Activated CD8-positive, alpha-beta memory T cell treated with anti-CD3 and anti-CD28 coated beads for 36 hours (primary cell): ENCODE results near the gene NFS1. TPM values are rescaled to one million over a fixed set of nuclear protein-coding genes. Genes with fewer than 3 reads are reported as not detected.

ENCODE experiments used
- total RNA-seq, 2 experiments: library from RNA; stranded (reverse); gene quantifications; one replicate each; pipeline ENCODE4 v1.2.3, GENCODE V29; 2021

NFS1 gene
- total RNA-seq, 2 experiments from 2014 or later, result 38.9 to 42.7 TPM

Other genes starting within 250 kb of the NFS1 start
- 10 to 100 TPM; 43.2 to 48.5 TPM for gene CEP250, start 243.8 kb downstream of the NFS1 start, total RNA-seq
- gene C20orf173, start 169.7 kb downstream of the NFS1 start, total RNA-seq, result not detected
- gene ERGIC3, start 157.3 kb downstream of the NFS1 start, total RNA-seq, result 100 to 1,000 TPM; 132 to 141 TPM
- gene SPAG4, start 83.5 kb downstream of the NFS1 start, total RNA-seq, result 1 to 10 TPM; 3.5 to 4.7 TPM
- gene CPNE1, start 34.5 kb downstream of the NFS1 start, total RNA-seq, result 100 to 1,000 TPM; 255 to 267 TPM
- gene RBM12, start 34.5 kb downstream of the NFS1 start, total RNA-seq, result 100 to 1,000 TPM; 113 to 121 TPM
- gene ROMO1, start 53 bp upstream of the NFS1 start, total RNA-seq, result 100 to 1,000 TPM; 136 to 141 TPM
- 100 to 1,000 TPM; 303 to 307 TPM for gene RBM39, start 42.9 kb upstream of the NFS1 start, total RNA-seq
- 10 to 100 TPM; 55.9 to 57.3 TPM for gene PHF20, start 72.7 kb upstream of the NFS1 start, total RNA-seq